Mesothelial cell of epicardium (in vitro differentiated cells): ENCODE measurements around the gene MTOR. TPM values are rescaled to one million over a fixed set of nuclear protein-coding genes. Genes with fewer than 3 reads are reported as not detected.
"Not testable (repeated sequence)": the region's sequence is repeated elsewhere in the genome, so short reads cannot be mapped to it uniquely, and the experiment has no call there.

Experiments used
- DNase-seq, 2 experiments: peaks; one replicate each; pipeline ENCODE4 v3.0.0; 2021; ENCODE audit warnings: low spot score in 2 of 2; ENCODE audit not compliant: unreplicated experiment in 2 of 2
- H3K27ac Mint-ChIP-seq: 2 replicates; pipeline ENCODE4 v1.8.0; 2021; ENCODE audit warnings: mixed read lengths
- H3K27me3 Mint-ChIP-seq: 2 replicates; pipeline ENCODE4 v1.8.0; 2021; ENCODE audit warnings: low read depth, mixed read lengths
- H3K36me3 Mint-ChIP-seq: 2 replicates; pipeline ENCODE4 v1.8.0; 2021; ENCODE audit warnings: mixed read lengths
- H3K4me1 Mint-ChIP-seq: 2 replicates; pipeline ENCODE4 v1.8.0; 2021; ENCODE audit warnings: mixed read lengths
- H3K4me3 Mint-ChIP-seq: 2 replicates; pipeline ENCODE4 v1.8.0; 2021; ENCODE audit warnings: mild to moderate bottlenecking, moderate library complexity, mixed read lengths
- H3K9me3 Mint-ChIP-seq: 2 replicates; pipeline ENCODE4 v1.8.0; 2021; ENCODE audit warnings: mixed read lengths
- CTCF ChIP-seq: fragments of 200-600 bp; sonication (generic); IDR thresholded peaks from one replicate; pipeline ENCODE4 v1.5.0; 2021; ENCODE audit warnings: antibody characterized with exemption; ENCODE audit not compliant: unreplicated experiment
- total RNA-seq: library from RNA; stranded (reverse); gene quantifications from 3 replicates; pipeline ENCODE4 v1.2.1, GENCODE V29; 2021

The MTOR gene
- total RNA-seq, 1 donor from 2014 or later = 49.3 TPM

GRCh38 chr1:11279152-11279551 lies 16.8 kb upstream of the MTOR start:
- no peaks in the 10 kb centered on the region for H3K9me3 Mint-ChIP-seq
- no peak for TF ChIP-seq CTCF
- no peaks in the 10 kb centered on the region for H3K27me3 Mint-ChIP-seq
- H3K36me3 Mint-ChIP-seq = peaks cover 15% of the 10 kb centered on the region
- no peak overlapping the region for H3K4me3 Mint-ChIP-seq
- no peak for DNase-seq
- no peak overlapping the region for H3K27ac Mint-ChIP-seq
- H3K4me1 Mint-ChIP-seq = peaks cover 20% of the 10 kb centered on the region

GRCh38 chr1:11273595-11274234 lies 11.4 kb upstream of the MTOR start:
- peak overlapping the region; percentile 91 for H3K4me3 Mint-ChIP-seq
- H3K27me3 Mint-ChIP-seq = no peaks in the 10 kb centered on the region
- no peak for DNase-seq
- peaks cover 6% of the 10 kb centered on the region for H3K36me3 Mint-ChIP-seq
- no peak for TF ChIP-seq CTCF
- peak overlapping the region; percentile 91 for H3K27ac Mint-ChIP-seq
- H3K4me1 Mint-ChIP-seq = peaks cover 17% of the 10 kb centered on the region
- H3K9me3 Mint-ChIP-seq = no peaks in the 10 kb centered on the region

GRCh38 chr1:11272832-11273594 lies 10.7 kb upstream of the MTOR start, which contains the start of gene UBIAD1:
Gene UBIAD1, plus strand, starts transcription at chr1:11273198. Its CDS starts 334 bp downstream, at chr1:11273532.
- peak within 1 kb of the TSS; percentile 91 for H3K4me3 Mint-ChIP-seq
- DNase-seq = peak; percentile 74 to 86
- no peaks in the 10 kb centered on the region for H3K9me3 Mint-ChIP-seq
- H3K27me3 Mint-ChIP-seq = no peaks in the 10 kb centered on the region
- H3K36me3 Mint-ChIP-seq = peaks cover 3% of the 10 kb centered on the region
- peak within 1 kb of the TSS; percentile 91 for H3K27ac Mint-ChIP-seq
- TF ChIP-seq CTCF = no peak
- H3K4me1 Mint-ChIP-seq = peaks cover 17% of the 10 kb centered on the region

- Mint-ChIP-seq H3K4me1 (peaks cover 17% of the 10 kb centered on the region), H3K9me3 (no peaks in the 10 kb centered on the region), H3K4me3 (peak overlapping the region; percentile 53), H3K27ac (no peak overlapping the region), H3K36me3 (peaks cover 3% of the 10 kb centered on the region), H3K27me3 (no peaks in the 10 kb centered on the region)
- DNase-seq = no peak
- no peak for TF ChIP-seq CTCF
Measured at GRCh38 chr1:11272544-11272831, 10.1 kb upstream of the MTOR start.

- not testable (repeated sequence) for H3K4me1 Mint-ChIP-seq, H3K27me3 Mint-ChIP-seq, H3K9me3 Mint-ChIP-seq, H3K36me3 Mint-ChIP-seq, H3K4me3 Mint-ChIP-seq, DNase-seq, H3K27ac Mint-ChIP-seq
Measured at GRCh38 chr1:11267350-11268337, 5.3 kb upstream of the MTOR start.
